Measurements from ENCODE around the gene ZNF236. TPM values are rescaled to one million over a fixed set of nuclear protein-coding genes. Genes with fewer than 3 reads are reported as not detected.

Gene ZNF236
- total RNA-seq, 1 experiment from 2014 or later = 7.7 TPM

DNA sequence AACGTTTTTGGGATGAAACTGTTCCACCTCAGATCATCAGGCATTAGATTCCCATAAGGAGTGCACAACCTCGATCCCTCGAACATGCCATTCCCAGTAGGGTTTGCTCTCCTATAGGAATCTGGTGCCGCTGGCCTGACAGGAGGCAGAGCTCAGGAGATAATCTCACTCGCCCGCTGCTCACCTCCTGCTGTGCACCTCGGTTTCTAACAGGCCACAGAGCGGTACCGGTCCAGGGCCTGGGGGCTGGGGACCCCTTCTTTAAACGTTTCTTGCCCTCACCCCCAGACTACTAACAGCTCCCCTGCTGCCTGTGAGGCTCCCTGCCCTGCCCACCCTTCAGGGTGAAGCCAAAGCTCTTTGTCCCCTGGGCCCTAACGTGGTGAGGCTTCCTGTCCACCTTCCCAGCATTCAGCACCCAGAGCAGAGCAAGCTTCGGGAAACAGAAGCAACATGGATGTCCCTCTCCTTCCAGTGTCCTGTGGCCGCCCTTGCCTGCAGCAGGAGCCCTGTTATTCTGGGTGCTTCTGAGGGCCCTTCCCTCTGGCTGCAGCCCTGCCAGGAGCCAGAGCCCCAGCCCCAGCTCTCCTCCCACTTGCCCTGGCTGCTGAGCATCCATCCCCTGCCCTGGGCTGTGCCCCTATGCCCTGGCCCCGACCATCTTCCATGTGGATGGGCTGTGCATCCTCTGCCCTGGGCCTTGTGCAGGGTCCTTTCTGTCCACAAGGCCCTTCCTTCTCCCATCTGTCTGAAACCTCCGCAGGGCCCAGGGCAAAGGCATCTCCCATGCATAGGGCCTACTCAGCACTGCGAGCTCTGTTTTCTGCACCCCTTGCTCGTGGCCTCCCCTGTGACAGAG, 170.1 kb downstream of the ZNF236 start:
- DNase-seq = no peak
- Histone ChIP-seq H3K4me1 (no peaks in the 10 kb centered on the region), H3K9me3 (replicated peaks) (no peaks in the 10 kb centered on the region), H3K27ac (no peak overlapping the region), H3K27me3 (no peaks in the 10 kb centered on the region), H3K36me3 (no peaks in the 10 kb centered on the region), H3K4me3 (no peak overlapping the region)

DNA sequence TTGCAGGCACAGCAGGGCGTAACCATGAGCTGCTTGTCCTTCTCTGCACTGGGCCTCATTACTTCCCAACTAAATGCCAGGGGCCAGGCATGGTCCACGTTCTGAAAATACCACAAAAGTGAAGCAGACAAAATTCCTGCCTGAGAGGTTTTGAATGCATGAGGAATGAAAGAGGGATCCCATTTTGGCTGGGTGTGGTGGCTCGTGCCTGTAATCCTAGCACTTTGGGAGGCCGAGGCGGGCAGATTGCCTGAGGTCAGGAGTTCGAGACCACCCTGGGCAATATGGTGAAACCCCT, 170.7 kb downstream of the ZNF236 start:
- Histone ChIP-seq H3K4me3 (no peak overlapping the region), H3K9me3 (replicated peaks) (no peaks in the 10 kb centered on the region), H3K36me3 (no peaks in the 10 kb centered on the region), H3K4me1 (no peaks in the 10 kb centered on the region), H3K27me3 (no peaks in the 10 kb centered on the region), H3K27ac (no peak overlapping the region)
- no peak for DNase-seq

DNA sequence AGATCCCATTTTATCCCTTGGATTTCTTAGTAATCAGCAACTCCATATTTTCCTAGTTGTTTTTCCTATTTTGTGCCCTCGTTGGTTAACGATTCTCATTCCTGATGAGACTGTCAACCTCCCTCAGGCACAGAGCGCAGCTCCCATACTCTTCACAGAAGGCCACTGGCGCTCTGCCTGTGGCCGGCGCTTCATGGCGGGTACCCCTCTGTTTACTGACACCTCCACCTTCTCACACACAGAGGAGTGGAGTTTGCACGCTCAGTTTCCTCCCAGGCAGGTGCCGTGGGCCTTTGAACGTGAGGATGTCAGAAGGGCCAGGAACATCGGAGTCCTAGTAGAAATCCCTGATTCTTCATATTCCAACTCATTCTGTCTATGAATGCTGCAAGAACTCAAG, 171.2 kb downstream of the ZNF236 start:
- Histone ChIP-seq H3K4me1 (no peaks in the 10 kb centered on the region), H3K27ac (no peak overlapping the region), H3K9me3 (replicated peaks) (no peaks in the 10 kb centered on the region), H3K27me3 (no peaks in the 10 kb centered on the region), H3K36me3 (no peaks in the 10 kb centered on the region), H3K4me3 (no peak overlapping the region)
- no peak for DNase-seq

DNA sequence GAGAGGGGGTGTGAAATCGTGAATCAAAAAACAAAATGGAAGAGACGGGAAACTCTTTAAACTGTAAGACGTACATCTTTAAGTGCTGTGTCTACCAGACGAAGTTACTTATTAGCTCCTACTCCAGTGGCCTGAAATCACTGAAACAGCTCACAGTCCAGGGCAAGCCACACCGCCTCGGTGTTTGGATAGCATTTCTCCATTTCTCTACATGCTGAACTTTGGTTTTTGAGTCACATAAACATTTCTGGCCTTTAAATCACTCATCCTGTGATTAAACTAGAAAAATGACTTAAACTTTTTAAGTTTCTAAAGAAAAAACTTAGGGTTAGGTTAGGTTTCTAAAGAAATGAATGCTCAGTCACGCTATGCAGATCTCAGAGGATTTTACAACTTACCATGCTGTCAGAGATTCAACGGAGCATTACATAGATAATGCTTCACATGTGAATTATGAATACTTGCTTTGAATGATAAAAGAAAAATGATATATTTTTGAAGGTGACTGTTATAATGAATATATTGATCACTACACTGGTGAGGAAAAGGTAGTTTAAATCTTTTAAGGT, 171.8 kb downstream of the ZNF236 start:
- H3K4me1 ChIP-seq = no peaks in the 10 kb centered on the region
- no peaks in the 10 kb centered on the region for H3K27me3 ChIP-seq
- DNase-seq = no peak
- no peak overlapping the region for H3K4me3 ChIP-seq
- no peak overlapping the region for H3K27ac ChIP-seq
- H3K36me3 ChIP-seq = no peaks in the 10 kb centered on the region
- no peaks in the 10 kb centered on the region for H3K9me3 ChIP-seq (replicated peaks)

DNA sequence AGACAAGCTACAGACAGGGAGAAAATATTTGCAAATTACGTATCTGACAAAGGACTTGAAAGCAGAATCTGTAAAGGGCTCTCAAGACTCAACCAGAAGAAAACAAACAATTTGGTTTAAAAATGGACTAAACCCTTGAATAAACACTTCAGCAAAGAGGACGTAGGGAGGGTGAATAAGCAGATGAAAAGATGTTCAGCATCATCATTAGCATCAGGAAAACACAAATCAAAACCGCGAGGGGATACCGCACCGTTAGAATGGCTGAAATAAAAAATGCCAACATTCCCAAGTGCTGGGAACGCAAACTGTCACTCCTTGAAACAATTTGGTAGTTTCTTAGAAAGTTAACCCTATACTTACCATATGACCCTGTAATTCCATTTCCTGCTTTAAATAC, 173.5 kb downstream of the ZNF236 start:
- H3K4me1 ChIP-seq = no peaks in the 10 kb centered on the region
- H3K4me3 ChIP-seq = no peak overlapping the region
- no peaks in the 10 kb centered on the region for H3K27me3 ChIP-seq
- no peak for DNase-seq
- no peaks in the 10 kb centered on the region for H3K36me3 ChIP-seq
- H3K27ac ChIP-seq = no peak overlapping the region
- H3K9me3 ChIP-seq (replicated peaks) = no peaks in the 10 kb centered on the region

DNA sequence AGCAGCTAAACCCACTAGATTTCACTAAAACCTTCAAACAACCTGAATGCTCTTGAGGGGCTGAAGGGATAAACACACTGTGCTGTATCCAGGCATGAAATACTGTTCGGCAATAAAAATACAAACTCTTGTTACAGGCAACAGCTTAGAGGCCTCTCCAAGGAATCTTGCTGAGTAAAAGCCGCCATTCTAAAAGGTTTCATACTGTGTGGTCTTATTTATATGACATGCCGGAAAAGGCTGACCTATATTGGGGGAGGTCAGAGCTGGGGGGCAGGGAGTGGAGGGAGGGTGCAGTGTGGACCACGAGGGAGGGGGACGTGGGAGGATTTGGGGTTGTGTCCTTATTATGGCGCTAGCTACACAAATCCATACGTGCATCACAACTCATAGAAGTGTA, 174.1 kb downstream of the ZNF236 start:
- no peak overlapping the region for H3K27ac ChIP-seq

DNA sequence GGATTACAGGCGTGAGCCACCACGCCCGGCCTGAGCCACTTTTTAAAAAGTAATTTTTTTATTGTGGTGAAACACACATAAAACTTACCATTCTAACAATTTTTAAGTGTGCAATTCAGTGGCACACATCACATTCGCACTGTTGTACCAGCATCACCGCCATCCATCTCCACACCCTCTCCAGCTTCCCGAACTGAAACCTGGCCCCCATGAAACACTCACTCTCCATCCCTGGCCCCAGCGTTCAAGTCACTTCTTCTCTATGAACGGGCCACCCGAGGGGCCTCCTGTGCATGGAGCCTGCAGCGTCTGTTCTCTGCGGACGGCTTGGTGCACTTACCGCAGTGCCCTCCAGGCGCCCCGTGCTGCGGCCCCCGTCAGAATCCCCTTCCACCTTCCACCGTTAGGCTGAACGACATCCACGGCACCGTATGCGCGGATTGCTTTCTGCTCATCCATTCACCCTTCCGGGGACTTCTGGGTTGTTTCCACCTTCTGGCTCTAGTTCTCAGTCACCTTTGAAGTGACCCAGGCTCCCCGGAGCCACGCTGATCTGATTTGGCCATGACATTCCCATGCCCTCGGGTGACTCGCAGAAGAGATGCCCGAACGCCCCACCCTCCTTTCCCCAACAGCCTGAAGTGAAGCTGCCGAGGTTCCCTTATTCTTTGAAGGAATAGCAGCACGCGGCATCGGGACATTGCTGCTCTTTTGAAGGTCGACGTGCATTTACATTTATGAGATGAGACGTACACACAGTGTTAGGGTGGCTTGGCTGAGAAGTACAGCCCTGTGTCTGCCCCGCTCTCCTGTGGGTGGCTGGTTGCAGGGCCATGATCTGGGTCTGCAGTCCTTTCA, 175.8 kb downstream of the ZNF236 start:
- DNase-seq = no peak
- no peaks in the 10 kb centered on the region for H3K27me3 ChIP-seq

More for the DNA sequence above, 174.1 kb downstream of the ZNF236 start:
- Histone ChIP-seq H3K36me3 (no peaks in the 10 kb centered on the region), H3K4me1 (no peaks in the 10 kb centered on the region), H3K4me3 (no peak overlapping the region), H3K9me3 (replicated peaks) (no peaks in the 10 kb centered on the region), H3K27me3 (no peaks in the 10 kb centered on the region)
- DNase-seq = no peak

DNA sequence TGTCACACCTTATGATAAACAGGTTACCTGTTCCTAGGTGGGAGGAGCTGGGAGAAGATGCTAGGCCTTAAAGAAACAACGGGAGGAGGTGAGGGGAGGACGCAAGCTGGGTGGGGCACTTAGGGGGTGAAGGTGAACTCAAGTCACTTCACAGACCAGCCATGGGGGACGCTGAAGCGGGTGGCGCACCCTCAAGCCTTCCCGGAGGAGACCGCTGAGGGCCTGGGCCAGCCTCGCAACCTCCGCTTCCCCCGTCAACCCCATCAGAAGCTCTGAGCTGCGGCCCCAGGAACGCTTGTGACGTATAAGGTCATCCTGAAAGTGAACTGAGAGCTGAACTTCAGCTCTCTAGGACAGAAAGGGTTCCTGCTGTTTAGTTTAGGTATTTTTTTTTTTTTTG, 176.7 kb downstream of the ZNF236 start:
- no peak for DNase-seq
- Histone ChIP-seq H3K27ac (no peak overlapping the region), H3K36me3 (no peaks in the 10 kb centered on the region), H3K4me1 (no peaks in the 10 kb centered on the region), H3K4me3 (no peak overlapping the region), H3K9me3 (replicated peaks) (no peaks in the 10 kb centered on the region), H3K27me3 (no peaks in the 10 kb centered on the region)

More for the DNA sequence above, 175.8 kb downstream of the ZNF236 start:
- no peaks in the 10 kb centered on the region for H3K9me3 ChIP-seq (replicated peaks)
- no peaks in the 10 kb centered on the region for H3K4me1 ChIP-seq
- no peak overlapping the region for H3K27ac ChIP-seq
- H3K4me3 ChIP-seq = no peak overlapping the region
- no peaks in the 10 kb centered on the region for H3K36me3 ChIP-seq

DNA sequence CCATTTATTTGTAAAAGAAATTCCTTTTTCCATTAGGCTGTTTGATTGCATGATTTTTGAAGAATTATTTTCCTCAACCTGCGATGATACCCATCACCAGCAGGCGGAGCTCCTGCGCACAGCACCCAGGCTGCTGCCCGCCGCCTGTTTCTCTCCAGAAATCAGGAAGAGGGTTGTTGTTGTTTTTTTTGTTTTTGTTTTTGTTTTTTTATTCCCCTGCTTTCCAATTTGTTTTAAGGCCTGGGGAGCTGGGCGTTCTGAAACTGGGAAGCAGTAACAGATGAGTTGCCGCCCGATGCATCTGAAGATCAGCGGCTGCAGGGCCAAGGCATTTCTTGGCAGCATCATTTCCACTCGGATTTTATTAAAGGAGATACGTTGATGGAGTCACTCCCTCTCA, 178.2 kb downstream of the ZNF236 start:
- Histone ChIP-seq H3K4me3 (no peak overlapping the region), H3K27me3 (no peaks in the 10 kb centered on the region), H3K9me3 (replicated peaks) (no peaks in the 10 kb centered on the region), H3K27ac (no peak overlapping the region), H3K4me1 (no peaks in the 10 kb centered on the region), H3K36me3 (no peaks in the 10 kb centered on the region)
- DNase-seq = peak in 1 of 2 experiments; percentile 42

DNA sequence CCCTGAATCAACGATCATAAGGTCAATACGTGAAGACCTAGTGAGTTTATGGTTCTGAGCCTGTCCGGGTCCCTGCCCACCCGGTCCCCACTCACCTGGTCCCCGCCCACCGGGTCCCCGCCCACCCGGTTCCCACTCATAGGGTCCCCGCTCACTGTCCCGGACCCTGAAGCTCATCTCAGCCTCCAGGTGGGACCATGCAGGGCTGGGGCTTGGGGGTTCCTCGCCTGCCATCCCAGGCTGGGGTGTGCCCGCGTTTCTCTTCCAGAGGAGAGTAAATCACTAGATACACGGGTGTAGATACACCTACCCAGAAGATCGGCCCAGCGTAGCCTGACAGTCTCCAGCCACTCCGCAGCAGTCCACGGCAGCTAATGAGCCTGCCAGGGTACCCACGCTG, 178.7 kb downstream of the ZNF236 start:
- Histone ChIP-seq H3K36me3 (no peaks in the 10 kb centered on the region), H3K9me3 (replicated peaks) (no peaks in the 10 kb centered on the region), H3K4me1 (no peaks in the 10 kb centered on the region), H3K27me3 (no peaks in the 10 kb centered on the region), H3K27ac (no peak overlapping the region), H3K4me3 (no peak overlapping the region)
- no peak for DNase-seq

DNA sequence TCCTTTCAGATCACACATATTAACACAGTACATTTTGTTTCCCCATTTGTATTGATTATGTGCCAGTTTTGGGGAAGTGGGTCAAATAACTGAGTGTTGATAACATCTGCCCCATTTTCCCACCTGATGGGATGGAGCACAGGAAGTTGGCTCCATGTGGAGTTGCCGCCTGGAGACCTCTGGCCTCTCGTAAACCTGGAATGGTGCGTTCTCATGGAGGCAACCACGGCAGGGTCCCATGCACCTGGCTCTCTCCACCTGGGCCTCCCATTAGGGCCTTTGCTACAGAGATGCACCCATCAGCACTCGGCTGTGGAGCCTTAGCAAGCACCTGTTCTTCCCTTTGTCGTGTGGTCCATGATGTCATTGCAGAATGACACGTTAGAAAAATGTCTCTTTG, 179.6 kb downstream of the ZNF236 start:
- Histone ChIP-seq H3K4me3 (no peak overlapping the region), H3K36me3 (no peaks in the 10 kb centered on the region), H3K27me3 (no peaks in the 10 kb centered on the region), H3K4me1 (no peaks in the 10 kb centered on the region), H3K9me3 (replicated peaks) (no peaks in the 10 kb centered on the region), H3K27ac (no peak overlapping the region)
- DNase-seq = no peak

DNA sequence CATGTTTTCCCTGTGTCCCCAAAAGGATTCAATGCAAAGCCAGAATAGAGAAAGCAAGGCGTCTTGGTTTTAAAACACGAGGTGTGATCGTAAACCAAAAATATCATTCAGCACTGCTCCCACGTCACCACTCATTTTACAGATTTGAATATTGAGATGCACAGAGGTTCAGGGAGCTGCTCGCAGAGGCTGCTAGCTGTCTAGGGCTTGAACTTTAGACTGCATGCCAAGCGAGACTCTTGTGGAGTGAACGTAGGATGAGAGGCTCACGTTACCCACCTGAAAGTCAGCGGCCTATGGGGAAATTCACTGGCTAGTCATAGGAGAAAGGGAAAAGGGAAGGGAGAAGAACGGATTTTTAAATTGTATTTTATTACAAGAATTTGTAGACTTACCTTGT, 180.1 kb downstream of the ZNF236 start:
- DNase-seq = no peak
- no peak overlapping the region for H3K27ac ChIP-seq
- H3K36me3 ChIP-seq = no peaks in the 10 kb centered on the region
- H3K4me3 ChIP-seq = no peak overlapping the region
- H3K4me1 ChIP-seq = no peaks in the 10 kb centered on the region
- H3K9me3 ChIP-seq (replicated peaks) = no peaks in the 10 kb centered on the region
- no peaks in the 10 kb centered on the region for H3K27me3 ChIP-seq

DNA sequence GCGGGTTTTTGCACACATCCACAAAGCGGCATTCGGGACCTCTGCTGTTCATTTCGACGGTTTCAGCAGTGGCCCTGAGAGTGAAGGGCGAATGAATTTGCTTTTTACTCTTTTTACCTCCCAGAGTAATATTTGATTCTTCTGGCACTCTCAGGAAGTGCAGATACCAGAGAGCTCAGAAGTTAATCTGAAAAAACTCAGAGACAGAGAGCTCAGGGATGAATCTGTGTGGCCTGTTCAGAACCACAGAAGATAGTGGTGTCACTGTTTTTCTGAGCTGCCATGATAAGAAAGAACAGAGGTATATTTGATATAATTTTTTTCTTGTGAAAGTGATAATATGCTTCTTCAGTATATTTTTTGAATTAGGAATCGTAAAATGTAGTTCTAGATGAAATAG, 181.0 kb downstream of the ZNF236 start:
- no peak for DNase-seq

DNA sequence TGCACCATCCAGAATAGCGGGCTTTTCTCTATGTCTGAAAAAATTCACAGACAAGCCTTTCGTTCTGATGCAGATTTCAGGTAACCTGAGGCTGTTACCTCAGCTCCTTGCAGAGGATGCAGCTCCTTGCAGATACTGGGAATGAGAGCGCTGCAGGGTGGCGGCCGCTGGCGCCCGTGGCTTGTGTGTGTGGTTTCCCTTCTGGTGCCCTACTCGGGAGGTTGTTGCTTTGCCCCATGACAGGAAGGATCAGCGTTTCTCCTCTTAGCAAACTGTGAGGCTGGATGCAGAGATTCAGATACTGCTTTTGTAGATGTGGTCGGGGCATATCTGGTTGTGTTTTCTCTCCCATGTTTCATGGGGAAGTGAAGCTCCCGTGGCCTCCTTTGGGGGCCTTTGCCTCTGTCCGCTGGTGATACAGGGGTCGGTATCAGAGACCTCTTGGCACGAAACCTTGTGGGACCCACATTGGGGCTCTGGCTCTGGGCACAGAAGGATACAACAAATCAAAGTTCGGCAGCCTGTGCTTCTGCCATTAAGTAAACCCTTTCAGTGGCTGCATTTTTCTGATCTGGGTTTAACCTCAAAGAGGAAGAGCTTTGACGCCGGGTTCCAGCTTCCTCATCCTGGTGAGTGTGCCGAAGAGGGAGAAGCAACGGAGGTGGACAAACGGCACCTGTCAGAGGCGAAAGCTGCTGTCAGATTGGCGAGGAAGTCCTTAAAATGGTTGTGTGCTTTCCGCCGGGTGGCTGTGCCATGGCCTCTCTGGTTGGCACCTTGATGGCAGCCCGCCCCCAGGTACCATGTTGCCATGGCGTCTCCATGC, 182.4 kb downstream of the ZNF236 start:
- Histone ChIP-seq H3K27ac (no peak overlapping the region), H3K27me3 (no peaks in the 10 kb centered on the region), H3K9me3 (replicated peaks) (no peaks in the 10 kb centered on the region), H3K36me3 (no peaks in the 10 kb centered on the region), H3K4me3 (no peak overlapping the region), H3K4me1 (no peaks in the 10 kb centered on the region)
- DNase-seq = no peak

More for the DNA sequence above, 181.0 kb downstream of the ZNF236 start:
- no peak overlapping the region for H3K27ac ChIP-seq
- no peak overlapping the region for H3K4me3 ChIP-seq
- no peaks in the 10 kb centered on the region for H3K4me1 ChIP-seq
- no peaks in the 10 kb centered on the region for H3K27me3 ChIP-seq
- H3K9me3 ChIP-seq (replicated peaks) = no peaks in the 10 kb centered on the region
- no peaks in the 10 kb centered on the region for H3K36me3 ChIP-seq

Measured in SJCRH30 (cell line).